ENCODE results near the gene IGF2BP1. TPM values are rescaled to one million over a fixed set of nuclear protein-coding genes. Genes with fewer than 3 reads are reported as not detected.

The IGF2BP1 gene
- total RNA-seq, 1 experiment from 2014 or later = 601 TPM

- intact Hi-C loops (cut with micrococcal nuclease; ENCODE audit: unreplicated experiment) = loop anchor here (5.0 kb wide), 1 partner anchor 138 kb away; no protein-coding TSS in a partner anchor
- H3K4me1 ChIP-seq = peaks cover 4% of the 10 kb centered on the region; the same call in 1 of the 2 replicates
- H3K4me3 ChIP-seq (ENCODE audit: low read depth, low read length) = no peak overlapping the region
- no peak overlapping the region for H3K4me3 Mint-ChIP-seq (ENCODE audit: unreplicated experiment)
- H3K27me3 ChIP-seq (replicated peaks; ENCODE audit: control insufficient read depth, insufficient read depth, low read length) = no peaks in the 10 kb centered on the region
- H3K36me3 ChIP-seq (ENCODE audit: control insufficient read depth, insufficient read depth, low read length) = peaks cover 31% of the 10 kb centered on the region
- no peaks in the 10 kb centered on the region for H3K9me3 Mint-ChIP-seq (ENCODE audit: unreplicated experiment)
- H3K36me3 Mint-ChIP-seq (ENCODE audit: insufficient read depth, unreplicated experiment) = peaks cover 89% of the 10 kb centered on the region
- no peak for TF ChIP-seq CTCF (IDR thresholded peaks at IDR 0.05; ENCODE audit: insufficient read depth in 1 of 2, low read depth in 1 of 2, low read length in 1 of 2, severe bottlenecking in 1 of 2, unreplicated experiment in 1 of 2)
- H3K4me1 Mint-ChIP-seq (ENCODE audit: low read depth, unreplicated experiment) = peaks cover 6% of the 10 kb centered on the region
- H3K27me3 Mint-ChIP-seq (ENCODE audit: insufficient read depth, unreplicated experiment) = no peaks in the 10 kb centered on the region
- CTCF ChIA-PET = interaction anchor here (0.6 to 1.5 kb wide), 3 partner anchors 22 to 176 kb away, joined by 3 to 5 read pairs (median 3); no protein-coding TSS in a partner anchor
- H3K9me3 ChIP-seq = 0 out of 2 replicates have a peak, but pooled peaks cover 4% of the 10 kb centered on the region
- no TSS peak for BruUV-seq (replicated peaks)
- peak overlapping the region; percentile 31 for H3K27ac Mint-ChIP-seq (ENCODE audit: unreplicated experiment)
- POLR2A ChIA-PET = no interaction called here
- DNase-seq = no peak
Measured at GRCh38 chr17:49054342-49055092, 57.3 kb downstream of the IGF2BP1 start.

- peak overlapping the region; percentile 12 for H3K4me3 Mint-ChIP-seq (ENCODE audit: unreplicated experiment)
Measured at GRCh38 chr17:49055181-49055927, 58.2 kb downstream of the IGF2BP1 start.

More at GRCh38 chr17:49055181-49055927, 58.2 kb downstream of the IGF2BP1 start:
- ChIA-PET CTCF (interaction anchor here (0.6 to 1.5 kb wide), 3 partner anchors 14 to 172 kb away, joined by 5 to 9 read pairs (median 5); no protein-coding TSS in a partner anchor), POLR2A (no interaction called here)
- H3K4me1 ChIP-seq = no peaks in the 10 kb centered on the region
- no TSS peak for BruUV-seq (replicated peaks)
- H3K9me3 Mint-ChIP-seq (ENCODE audit: unreplicated experiment) = no peaks in the 10 kb centered on the region
- peak overlapping the region; percentile 38 for H3K27ac Mint-ChIP-seq (ENCODE audit: unreplicated experiment)
- peaks cover 25% of the 10 kb centered on the region for H3K36me3 ChIP-seq (ENCODE audit: control insufficient read depth, insufficient read depth, low read length)
- H3K27me3 Mint-ChIP-seq (ENCODE audit: insufficient read depth, unreplicated experiment) = no peaks in the 10 kb centered on the region
- no peaks in the 10 kb centered on the region for H3K27me3 ChIP-seq (replicated peaks; ENCODE audit: control insufficient read depth, insufficient read depth, low read length)
- H3K4me3 ChIP-seq (ENCODE audit: low read depth, low read length) = no peak overlapping the region
- peaks cover 81% of the 10 kb centered on the region for H3K36me3 Mint-ChIP-seq (ENCODE audit: insufficient read depth, unreplicated experiment)
- 0 out of 2 replicates have a peak, but pooled peaks cover 4% of the 10 kb centered on the region for H3K9me3 ChIP-seq
- DNase-seq = no peak
- H3K4me1 Mint-ChIP-seq (ENCODE audit: low read depth, unreplicated experiment) = no peaks in the 10 kb centered on the region
- intact Hi-C loops (cut with micrococcal nuclease; ENCODE audit: unreplicated experiment) = no loop called here
- no peak for TF ChIP-seq CTCF (IDR thresholded peaks at IDR 0.05; ENCODE audit: insufficient read depth in 1 of 2, low read depth in 1 of 2, low read length in 1 of 2, severe bottlenecking in 1 of 2, unreplicated experiment in 1 of 2)

Data from Caco-2 (cell line).